ENCODE data around the gene TCFL5.

Gene TCFL5

GRCh38 chr20:62794007-62794724 lies 67.5 kb downstream of the TCFL5 start:
- peak; percentile 93 for DNase-seq

- no peak for DNase-seq
Observed at GRCh38 chr20:62793757-62794006, 67.9 kb downstream of the TCFL5 start.

GRCh38 chr20:62792940-62793756 lies 68.5 kb downstream of the TCFL5 start:
- no peak for DNase-seq

- no peak for DNase-seq
Observed at GRCh38 chr20:62792182-62792939, 69.3 kb downstream of the TCFL5 start.

- DNase-seq: peak; percentile 82
Observed at GRCh38 chr20:62791301-62792181, 70.1 kb downstream of the TCFL5 start.
